Sigmoid colon (tissue), 7 donors: ENCODE measurements around the gene RBM19. TPM values are rescaled to one million over a fixed set of nuclear protein-coding genes. Genes with fewer than 3 reads are reported as not detected.

Experiments used
- DNase-seq: peaks from one replicate; pipeline ENCODE4 v3.0.0-alpha.2; 2019
- H3K27ac ChIP-seq, 4 donors: fragments of 200-600 bp; sonication (generic); one replicate each; pipeline ENCODE4 v1.5.1; 2016 to 2019; ENCODE audit warnings: mild to moderate bottlenecking in 1 of 4
- H3K27me3 ChIP-seq, 3 donors: fragments of 200-600 bp; sonication (generic); one replicate each; pipeline ENCODE4 v1.5.1; 2019; ENCODE audit warnings: mild to moderate bottlenecking in 1 of 3
- H3K36me3 ChIP-seq, 4 donors: fragments of 200-600 bp; sonication (generic); one replicate each; pipeline ENCODE4 v1.5.1; 2016 to 2019
- H3K4me1 ChIP-seq, 4 donors: fragments of 200-600 bp; sonication (generic); one replicate each; pipeline ENCODE4 v1.5.1; 2017 to 2019
- H3K4me3 ChIP-seq, 4 donors: fragments of 200-600 bp; sonication (generic); one replicate each; pipeline ENCODE4 v1.5.1; 2017 to 2019; ENCODE audit warnings: mild to moderate bottlenecking in 2 of 4, moderate library complexity in 1 of 4
- H3K9me3 ChIP-seq, 4 donors: fragments of 200-600 bp in 3 of 4; sonication (generic) in 3 of 4; one replicate each; pipeline versions ENCODE4 v1.5.1 to v1.6.1; 2013 to 2019
- CTCF ChIP-seq, 4 experiments: fragments of 450-650 bp in 3 of 4; fragments of 200-600 bp in 1 of 4; IDR thresholded peaks; one replicate each; pipeline ENCODE4 v1.5.1; 2016 to 2019; ENCODE audit warnings: antibody characterized with exemption in 4 of 4, mild to moderate bottlenecking in 3 of 4, moderate library complexity in 2 of 4
- EP300 ChIP-seq, 4 donors: sonication (generic); formaldehyde crosslinking; IDR thresholded peaks; one replicate each; pipeline ENCODE4 v1.6.1; 2017; ENCODE audit warnings: antibody characterized with exemption in 4 of 4
- POLR2A ChIP-seq, 2 donors: fragments of 450-650 bp; IDR thresholded peaks; one replicate each; pipeline ENCODE4 v1.6.1; 2016; ENCODE audit warnings: antibody characterized with exemption in 2 of 2, mild to moderate bottlenecking in 2 of 2, moderate library complexity in 2 of 2
- POLR2AphosphoS5 ChIP-seq, 4 donors: sonication (generic); formaldehyde crosslinking; IDR thresholded peaks; one replicate each; pipeline ENCODE4 v1.6.1; 2017; ENCODE audit warnings: antibody characterized with exemption in 4 of 4
- WGBS, 2 donors: extraction: QIAGEN DNeasy Blood & Tissue Kit; methylation state at CpG; one replicate each; pipeline ENCODE4 v1.1.7; 2013; 5-methylcytosine and 5-hydroxymethylcytosine counted together
- intact Hi-C: fragments of 100-400 bp; cut with DNase I; formaldehyde crosslinking; loops from one replicate; pipeline ENCODE4 v1.15.1; 2023
- polyA plus RNA-seq, 3 donors: library from polyadenylated mRNA; stranded (reverse); fragments of 200-250 nt; gene quantifications; one replicate each; pipeline ENCODE4 v1.2.3, GENCODE V29; 2013
- total RNA-seq, 4 donors: library from RNA; depleted of rRNA; stranded (reverse); fragments of >200 nt; gene quantifications; one replicate each; pipeline ENCODE4 v1.1.0, GENCODE V29; 2016
- donor health status: healthy with polysubstance abuse.
- donor health status: Bipolar disorder and iron deficiency.
- donor health status: healthy.

RBM19 gene
- total and polyA plus RNA-seq, 7 donors, result 5.3 to 42.7 (median 23.6) TPM

DNA sequence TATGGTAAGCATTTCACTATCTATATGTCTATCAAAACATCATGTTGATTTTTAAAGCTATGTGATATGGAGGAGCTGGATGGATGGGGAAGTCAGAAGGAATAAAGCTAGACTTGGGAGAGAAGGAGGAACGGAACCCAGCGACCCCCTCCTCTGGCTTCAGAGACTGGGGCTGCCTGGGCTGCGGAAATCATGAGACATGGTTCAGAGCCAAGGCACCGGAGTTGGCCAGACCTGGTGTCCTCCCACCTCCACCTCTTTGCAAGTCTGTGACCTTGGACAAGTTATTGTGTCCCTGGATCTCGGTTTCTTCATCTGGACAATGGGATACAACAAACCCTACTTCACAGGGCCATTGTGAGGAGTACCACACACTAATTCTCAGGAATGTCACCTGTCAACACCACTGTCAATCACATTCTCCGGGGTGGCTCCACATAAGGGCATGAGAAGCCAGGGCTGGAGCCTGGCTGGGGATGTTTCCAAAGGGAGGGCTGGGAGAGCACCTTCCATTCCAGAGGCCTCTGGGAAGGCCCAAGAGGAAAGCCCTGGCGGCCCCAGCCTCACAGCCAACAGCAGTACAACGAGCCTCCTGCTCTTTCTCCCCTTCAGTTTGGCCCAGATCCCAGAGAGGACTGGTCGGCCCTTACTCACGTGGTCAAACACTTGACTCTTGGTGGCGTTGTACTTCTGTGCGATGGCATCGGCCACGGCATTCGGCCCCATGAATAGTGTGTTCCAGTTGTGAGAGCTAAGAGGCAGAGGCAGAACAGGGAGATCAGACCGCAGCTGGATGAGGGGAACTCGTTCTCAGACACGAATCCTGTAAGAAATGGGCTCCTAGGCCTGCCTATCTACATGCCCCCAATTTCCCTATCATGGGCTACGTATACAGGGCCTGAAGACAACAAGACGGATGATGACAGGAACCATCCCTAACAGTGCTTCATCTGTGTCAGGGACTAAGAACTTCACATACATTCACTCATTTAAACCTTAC, 20.7 kb downstream of the RBM19 start:
- H3K36me3 ChIP-seq, result peaks cover 32 to 100% (median 77%) of the 10 kb centered on the region in 4 donors
- WGBS, 2 donors, result 94% methylated on average over 20 of the region's 20 CpGs

GRCh38 chr12:113942209-113942608, 23.9 kb downstream of the RBM19 start:
- no peak for DNase-seq
- Histone ChIP-seq H3K36me3 (peaks cover 23 to 100% (median 76%) of the 10 kb centered on the region in 4 donors), H3K4me3 (no peak overlapping the region), H3K4me1 (no peaks in the 10 kb centered on the region), H3K27ac (no peak overlapping the region), H3K9me3 (no peaks in the 10 kb centered on the region), H3K27me3 (no peaks in the 10 kb centered on the region)
- intact Hi-C loops, result no loop called here
- 94 to 97% methylated on average over 15 of the region's 15 CpGs for WGBS, 2 donors
- TF ChIP-seq POLR2A (IDR thresholded peaks at IDR 0.05), result no peak
- no peak for TF ChIP-seq CTCF (IDR thresholded peaks at IDR 0.05)
- TF ChIP-seq POLR2AphosphoS5 (IDR thresholded peaks at IDR 0.05), result no peak
- TF ChIP-seq EP300 (IDR thresholded peaks at IDR 0.05), result no peak

More for the DNA sequence above, 20.7 kb downstream of the RBM19 start:
- intact Hi-C loops, result no loop called here
- TF ChIP-seq EP300 (IDR thresholded peaks at IDR 0.05) (no peak), POLR2AphosphoS5 (IDR thresholded peaks at IDR 0.05) (no peak), POLR2A (IDR thresholded peaks at IDR 0.05) (no peak), CTCF (IDR thresholded peaks at IDR 0.05) (no peak)
- H3K4me1 ChIP-seq, result no peaks in the 10 kb centered on the region
- no peak for DNase-seq
- no peaks in the 10 kb centered on the region for H3K27me3 ChIP-seq
- no peak overlapping the region for H3K27ac ChIP-seq
- no peaks in the 10 kb centered on the region for H3K9me3 ChIP-seq
- no peak overlapping the region for H3K4me3 ChIP-seq

DNA sequence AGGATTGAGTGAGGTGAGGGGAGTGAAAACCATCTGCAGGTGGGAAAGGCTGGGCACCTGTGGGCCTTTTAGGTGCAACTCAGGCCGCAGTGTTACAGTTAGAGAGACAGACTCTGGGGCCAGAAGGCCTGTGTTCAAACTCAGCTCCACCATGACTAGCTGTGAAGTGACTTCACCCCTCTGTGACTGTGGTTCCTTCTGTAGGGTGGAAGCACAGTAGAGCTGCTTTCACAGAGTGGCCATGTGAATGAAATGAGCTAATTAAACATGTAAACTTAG, 25.0 kb downstream of the RBM19 start:
- TF ChIP-seq POLR2A (IDR thresholded peaks at IDR 0.05), result no peak
- TF ChIP-seq POLR2AphosphoS5 (IDR thresholded peaks at IDR 0.05), result no peak
- TF ChIP-seq CTCF (IDR thresholded peaks at IDR 0.05), result no peak
- no peak for TF ChIP-seq EP300 (IDR thresholded peaks at IDR 0.05)
- H3K27ac ChIP-seq, result no peak overlapping the region
- H3K27me3 ChIP-seq, result no peaks in the 10 kb centered on the region
- peaks cover 16 to 100% (median 77%) of the 10 kb centered on the region in 4 donors for H3K36me3 ChIP-seq
- no peaks in the 10 kb centered on the region for H3K4me1 ChIP-seq
- intact Hi-C loops, result no loop called here
- DNase-seq, result no peak
- 96 to 98% methylated on average over 1 of the region's 1 CpG for WGBS, 2 donors
- no peak overlapping the region for H3K4me3 ChIP-seq
- no peaks in the 10 kb centered on the region for H3K9me3 ChIP-seq

GRCh38 chr12:113940357-113941207, 25.5 kb downstream of the RBM19 start:
- peaks cover 10 to 100% (median 73%) of the 10 kb centered on the region in 4 donors for H3K36me3 ChIP-seq

More at GRCh38 chr12:113940357-113941207, 25.5 kb downstream of the RBM19 start:
- no peak for DNase-seq
- intact Hi-C loops, result no loop called here
- 89 to 91% methylated on average over 11 of the region's 11 CpGs for WGBS, 2 donors
- TF ChIP-seq POLR2A (IDR thresholded peaks at IDR 0.05) (no peak), POLR2AphosphoS5 (IDR thresholded peaks at IDR 0.05) (no peak), CTCF (IDR thresholded peaks at IDR 0.05) (no peak)
- no peak overlapping the region for H3K27ac ChIP-seq
- no peaks in the 10 kb centered on the region for H3K9me3 ChIP-seq
- H3K4me3 ChIP-seq, result no peak overlapping the region
- H3K4me1 ChIP-seq, result no peaks in the 10 kb centered on the region
- no peaks in the 10 kb centered on the region for H3K27me3 ChIP-seq
